ENCODE results near the gene SMURF1.

GRCh38 chr7:99079104-99079503, 64.8 kb downstream of the SMURF1 start:
- TF ChIP-seq CTCF (IDR thresholded peaks at IDR 0.05; ENCODE audit: insufficient read depth, low read depth, low read length) = no peak
- no peak for TF ChIP-seq EZH2 (IDR thresholded peaks at IDR 0.05; ENCODE audit: insufficient read depth, low read length)
